CD4-positive, alpha-beta T cell treated with Interleukin-6 for 4 hours (primary cell): ENCODE results near the gene OXSM.

ENCODE experiments used
- DNase-seq: peaks from one replicate; pipeline ENCODE4 v3.0.0-alpha.2; 2020; ENCODE audit warnings: mixed read lengths

Gene OXSM

DNA sequence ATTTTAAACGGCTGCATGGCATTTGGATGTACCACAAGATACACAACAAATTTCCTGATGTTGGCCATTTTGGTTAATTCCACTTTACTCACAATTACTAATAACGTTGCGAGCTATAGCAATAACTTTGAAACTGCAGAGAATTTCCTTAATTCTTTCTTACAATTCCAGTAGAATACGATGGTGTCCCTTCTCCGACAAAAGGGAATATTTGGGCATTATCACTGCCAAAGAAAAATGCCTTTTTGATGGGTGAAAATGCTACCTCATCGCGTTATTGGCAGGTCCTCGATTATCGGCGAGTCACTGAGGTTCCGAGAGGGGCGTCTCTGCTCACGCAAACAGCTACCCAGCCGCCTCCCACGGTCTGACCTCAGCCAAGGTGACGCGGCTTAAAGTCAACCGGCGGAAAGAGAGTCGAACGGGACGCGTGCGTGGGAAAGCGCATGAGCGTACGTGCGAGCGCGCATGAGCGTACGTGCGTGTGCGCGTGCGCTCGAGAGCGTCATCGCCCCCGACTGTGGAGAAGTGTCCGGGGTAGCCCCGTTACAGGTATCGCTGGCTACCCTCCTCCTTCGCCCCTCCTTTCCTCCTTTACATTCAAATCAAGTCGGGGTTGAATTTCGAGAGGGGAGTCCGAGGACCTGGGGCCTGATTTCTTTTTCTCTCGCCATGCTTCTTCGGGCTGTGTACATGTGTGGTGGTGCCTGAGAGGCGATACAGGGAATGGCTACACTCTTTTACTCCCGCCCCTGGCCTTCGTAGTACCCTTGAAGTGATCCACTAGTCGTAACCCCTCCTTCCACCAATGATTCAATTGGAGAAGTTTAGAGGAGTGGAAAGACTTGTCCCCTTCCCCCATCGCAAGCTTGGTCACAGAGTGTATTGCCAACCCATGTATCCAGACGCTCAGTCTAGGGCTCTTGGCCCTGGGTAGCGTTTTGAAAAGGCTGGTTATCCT, at the start of gene OXSM:
Gene OXSM (plus strand): TSS at position 495 of the 961 bp plus-strand sequence. CDS start 931 bp downstream, outside the sequence.
- peak; percentile 91 for DNase-seq

DNA sequence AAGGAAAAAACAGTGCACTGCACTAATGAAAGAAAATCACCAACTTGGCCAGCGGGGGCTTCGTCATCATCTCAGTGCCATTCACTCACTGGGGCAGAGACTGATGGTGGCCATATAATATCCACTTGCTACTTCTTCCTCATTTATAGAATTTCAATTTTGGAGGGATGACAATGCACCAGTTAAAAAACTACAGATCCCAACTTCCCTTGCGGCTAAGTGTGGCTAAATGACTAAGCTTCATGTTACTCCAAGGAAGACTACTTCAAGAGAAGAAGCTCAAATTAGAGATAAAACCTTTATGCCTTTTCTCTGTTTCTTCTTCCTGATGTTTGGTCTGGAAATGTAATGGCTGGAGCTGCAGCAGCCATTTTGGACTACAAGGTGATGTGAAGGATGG, 45.4 kb upstream of the OXSM start:
- no peak for DNase-seq

DNA sequence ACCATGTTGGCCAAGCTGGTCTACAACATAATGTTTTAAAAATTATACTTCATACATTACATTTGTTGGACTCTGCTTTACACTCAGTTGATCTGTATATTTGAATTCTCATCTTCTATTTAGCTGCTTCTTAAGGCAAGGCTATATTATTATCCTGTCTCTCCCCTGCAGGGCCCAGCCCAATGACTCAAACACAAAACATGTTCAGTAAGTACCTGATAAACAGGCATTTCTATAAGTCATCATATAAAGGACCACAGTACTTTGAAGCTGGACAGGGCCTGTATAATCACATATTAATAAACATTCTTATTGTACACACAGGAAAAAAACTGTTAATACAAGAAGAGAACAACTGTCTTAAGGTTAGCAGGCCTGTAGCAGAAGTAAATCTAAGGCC, 42.9 kb upstream of the OXSM start:
- DNase-seq: no peak

DNA sequence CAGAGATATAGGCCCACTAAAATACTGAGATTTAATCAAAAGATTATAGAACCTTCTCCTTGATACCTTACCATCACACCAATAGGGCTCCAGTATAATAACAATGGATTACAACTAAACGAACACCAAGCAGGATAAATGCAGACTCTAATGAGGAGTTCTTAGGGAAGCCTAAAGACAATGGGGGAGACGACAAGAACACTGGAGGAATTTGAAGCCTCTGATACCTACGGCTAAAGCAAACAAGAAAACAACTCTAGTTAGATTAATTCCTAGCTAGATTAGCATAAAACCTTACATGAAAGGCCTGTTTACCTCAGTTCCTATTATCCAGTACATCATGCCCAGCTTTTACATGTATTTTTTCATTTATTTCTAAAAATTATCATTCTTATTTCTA, 41.7 kb upstream of the OXSM start:
- DNase-seq: no peak

DNA sequence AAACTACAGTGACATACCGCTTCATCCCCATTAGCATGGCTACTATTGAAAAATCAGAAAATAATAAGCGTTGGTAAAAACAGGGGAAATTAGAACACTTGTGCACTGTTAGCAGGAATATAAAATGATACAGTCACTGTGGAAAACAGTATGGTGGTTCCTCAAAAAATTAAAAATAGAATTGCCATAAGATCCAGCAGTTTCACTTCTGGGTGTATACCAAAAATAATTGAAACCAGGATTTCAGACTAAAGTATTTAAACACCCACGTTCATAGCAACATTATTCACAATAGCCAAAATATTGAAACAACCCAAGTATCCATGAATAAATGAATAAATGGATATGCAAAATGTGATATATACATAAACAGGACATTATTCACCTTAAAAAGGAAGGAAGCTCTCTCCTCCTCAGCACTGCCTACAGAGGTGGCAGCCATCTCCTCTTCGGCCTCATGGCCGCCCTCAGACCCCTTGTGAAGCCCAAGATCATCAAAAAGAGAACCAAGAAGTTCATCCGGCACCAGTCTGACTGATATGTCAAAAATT, 40.8 kb upstream of the OXSM start:
- no peak for DNase-seq

DNA sequence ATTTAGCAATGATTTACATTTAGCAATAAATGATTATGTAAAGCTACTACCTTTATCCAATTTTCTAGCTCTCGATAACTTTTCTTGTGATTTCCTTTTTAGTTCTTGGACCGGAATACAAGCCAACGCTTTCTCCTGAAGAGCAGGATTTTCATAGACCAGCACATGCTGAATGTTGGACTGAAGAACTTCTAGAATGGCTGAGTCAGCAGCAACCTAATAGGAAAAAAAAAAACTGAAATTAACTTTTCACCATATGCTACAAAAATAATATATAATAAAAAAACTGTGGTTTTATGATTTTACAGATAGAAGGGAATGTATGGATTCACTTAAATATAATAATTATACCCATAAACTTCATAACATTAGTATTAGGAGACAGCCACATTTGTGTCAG, 38.8 kb upstream of the OXSM start:
- no peak for DNase-seq

DNA sequence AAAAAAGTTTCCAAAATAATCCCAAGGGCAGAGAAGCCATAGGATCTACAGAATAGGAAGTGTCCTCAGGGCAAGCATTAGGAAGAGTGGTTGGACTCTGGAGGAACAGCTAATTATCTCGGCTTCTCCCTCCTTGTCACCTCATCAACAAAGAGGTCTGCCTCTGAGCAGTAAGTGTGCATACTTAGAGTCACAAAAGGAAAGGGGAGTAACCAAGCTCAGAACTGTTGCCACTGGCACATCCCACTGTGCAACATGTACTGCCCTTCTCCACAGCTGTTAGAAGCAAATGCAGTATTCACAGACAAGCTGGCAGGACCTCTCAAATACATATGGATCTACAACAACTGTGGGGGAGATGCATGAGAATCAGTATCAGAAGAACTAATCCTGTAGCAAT, 38.2 kb upstream of the OXSM start:
- no peak for DNase-seq

DNA sequence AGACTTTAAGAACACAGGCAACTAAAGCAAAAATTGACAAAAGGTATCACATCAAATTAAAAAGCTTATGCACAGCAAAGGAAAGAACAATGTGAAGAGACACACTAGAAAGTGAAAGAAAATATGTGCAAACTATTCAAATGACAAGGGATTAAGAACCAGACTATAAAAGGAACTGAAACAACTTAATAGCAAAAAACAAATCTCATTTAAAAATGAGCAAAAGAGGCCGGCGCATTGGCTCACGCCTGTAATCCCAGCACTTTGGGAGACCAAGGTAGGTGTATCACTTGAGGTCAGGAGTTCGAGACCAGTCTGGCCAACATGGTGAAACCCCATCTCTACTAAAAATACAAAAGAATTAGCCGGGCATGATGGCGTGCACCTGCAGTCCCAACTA, 21.0 kb upstream of the OXSM start:
- no peak for DNase-seq

DNA sequence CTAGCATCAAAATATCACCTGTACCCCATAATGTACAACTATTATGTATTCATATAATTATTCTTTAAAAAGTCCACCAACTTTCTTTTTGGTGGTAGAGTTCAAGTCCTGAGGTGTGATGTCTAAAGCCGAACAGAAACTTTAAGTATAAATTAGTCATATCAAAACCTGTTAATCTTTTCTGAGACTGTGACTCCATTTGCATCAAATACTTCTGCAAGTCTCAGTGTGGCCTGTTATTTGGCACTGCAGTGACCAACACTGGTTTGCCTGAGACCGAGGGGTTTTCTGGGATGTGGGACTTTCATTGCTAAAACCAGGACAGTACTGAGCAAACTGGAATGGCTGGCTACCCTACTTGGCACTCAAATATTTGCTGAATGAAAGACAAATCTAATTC, 14.0 kb upstream of the OXSM start:
- no peak for DNase-seq

DNA sequence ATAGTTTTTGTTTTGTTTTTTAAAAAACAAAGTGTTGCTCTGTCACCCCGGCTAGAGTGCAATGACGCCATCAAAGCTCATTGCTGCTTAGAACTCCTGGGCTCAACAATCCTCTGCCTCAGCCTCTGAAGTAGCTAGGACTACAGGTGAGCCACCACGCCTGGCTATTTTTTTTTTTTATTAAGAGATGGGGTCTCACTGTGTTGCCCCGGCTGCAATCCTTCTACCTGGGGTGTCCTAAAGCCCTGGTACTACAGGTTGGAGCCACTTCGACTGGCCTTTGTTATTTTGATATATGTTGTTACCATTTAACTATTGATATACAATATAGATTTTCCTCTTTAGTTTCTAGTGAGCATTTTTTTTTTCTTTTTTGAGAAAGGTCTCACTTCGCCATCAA, 9.3 kb upstream of the OXSM start:
- no peak for DNase-seq

DNA sequence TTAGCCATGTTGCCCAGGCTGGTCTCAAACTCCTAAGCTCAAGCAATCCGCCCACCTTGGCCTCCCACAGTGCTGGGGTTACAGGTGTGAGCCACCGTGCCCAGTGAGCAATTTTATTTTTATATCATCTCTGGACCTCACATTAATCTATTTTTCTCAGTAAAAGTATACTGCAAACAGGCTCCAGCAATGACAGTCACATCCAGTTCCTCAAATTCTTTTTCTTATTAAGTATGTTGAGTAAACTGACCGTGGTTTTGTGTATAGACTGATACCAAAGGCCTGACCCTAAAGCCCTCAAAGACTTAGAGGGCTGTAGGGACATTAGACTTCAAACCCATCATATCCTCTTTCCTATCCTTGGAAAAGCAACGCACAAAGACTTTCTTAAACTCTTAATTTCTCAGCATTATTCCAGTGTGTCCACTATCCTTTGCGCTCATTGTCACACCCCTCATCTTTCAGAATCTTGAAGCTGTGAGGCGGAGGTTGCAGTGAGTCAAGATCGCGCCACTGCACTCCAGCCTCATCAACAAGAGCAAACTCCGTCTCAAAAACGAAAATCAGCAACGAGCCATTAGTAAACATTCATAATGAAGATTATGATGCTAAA, 8.6 kb upstream of the OXSM start:
- no peak for DNase-seq

DNA sequence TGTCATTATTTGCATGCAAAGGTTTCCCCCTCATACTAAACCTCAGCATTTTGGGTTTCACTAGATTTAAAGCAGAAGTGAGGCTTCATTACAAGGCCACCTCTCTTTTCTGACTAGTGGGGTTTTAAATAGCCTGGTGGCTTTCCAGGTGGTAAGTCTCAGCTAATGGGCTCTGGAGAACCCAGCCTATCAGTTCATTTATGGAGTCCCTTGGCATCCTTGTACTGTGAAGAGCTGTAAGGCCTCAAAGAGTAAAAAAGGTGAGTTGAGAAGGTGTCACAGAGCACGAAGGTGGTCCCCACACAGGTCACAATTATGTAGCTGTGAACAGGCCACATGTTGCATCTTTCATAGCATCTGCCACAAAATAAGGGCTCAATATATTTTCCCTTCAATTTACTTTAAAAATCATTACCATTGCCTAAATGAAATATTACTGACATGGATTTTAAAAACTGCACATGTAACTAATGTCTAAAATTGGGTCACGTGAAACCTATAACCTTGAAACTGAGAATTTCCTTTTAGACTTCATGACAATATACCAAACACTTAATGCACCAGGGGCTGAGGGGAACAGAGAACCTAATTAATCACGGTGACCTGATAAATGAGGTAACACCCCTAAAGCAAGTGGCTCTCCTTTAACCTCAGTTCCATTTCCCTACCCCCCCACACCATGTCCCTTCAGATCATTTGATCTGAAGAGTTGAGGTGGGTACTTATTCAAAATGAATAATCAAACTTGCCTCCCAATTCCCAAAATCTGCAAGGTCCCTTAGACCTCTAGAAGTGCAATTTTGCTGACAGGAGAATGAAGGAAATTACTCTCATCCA, 7.9 kb upstream of the OXSM start:
- DNase-seq: no peak

DNA sequence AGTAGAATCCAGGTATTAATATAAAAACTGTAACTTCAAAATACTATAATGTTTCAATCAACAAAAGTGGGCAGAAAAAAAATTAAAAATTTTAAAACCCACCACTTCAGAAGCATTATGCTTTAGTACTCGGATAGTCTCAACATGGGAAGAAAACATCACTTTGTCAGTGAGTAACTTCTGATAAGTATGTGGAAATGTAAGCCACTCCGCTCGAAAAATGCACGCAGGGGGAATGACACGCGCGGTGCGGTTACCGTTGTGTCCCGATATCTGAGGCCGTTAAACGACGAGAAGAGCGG, 7.3 kb upstream of the OXSM start:
- DNase-seq: no peak

DNA sequence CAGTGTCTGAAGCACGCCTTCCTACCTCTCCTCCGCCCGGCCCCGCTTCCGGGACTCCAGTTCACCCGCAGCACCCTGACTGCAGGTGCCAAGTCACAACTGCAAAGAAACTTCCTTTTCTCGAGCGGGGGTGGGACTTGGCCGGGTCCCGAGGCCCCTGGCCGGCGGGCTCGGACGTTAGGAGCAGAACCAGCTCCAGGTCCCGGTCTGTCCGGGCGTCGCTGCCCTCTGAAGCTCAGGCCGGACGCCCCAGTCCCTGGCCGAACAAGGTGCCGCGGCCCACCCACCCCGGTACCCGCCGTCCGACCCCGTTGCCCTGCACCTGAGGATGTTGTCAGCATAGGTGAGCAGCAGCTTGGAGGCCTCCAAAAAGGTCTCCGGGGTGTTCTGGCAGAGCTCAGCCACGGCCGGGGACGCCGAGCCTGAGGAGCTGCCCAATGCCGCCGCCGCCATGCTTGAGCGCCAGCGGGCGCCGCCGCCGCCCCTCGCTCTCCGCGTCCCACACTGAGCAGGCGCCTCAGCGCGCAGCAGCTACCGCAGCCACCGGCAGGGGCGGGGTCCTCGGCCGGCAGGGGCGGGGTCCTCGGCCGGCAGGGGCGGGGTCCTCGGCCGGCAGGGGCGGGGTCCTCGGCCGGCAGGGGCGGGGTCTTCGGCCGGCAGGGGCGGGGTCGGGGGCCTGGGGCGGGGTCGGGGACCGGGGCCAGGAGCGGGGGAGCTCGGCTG, 6.8 kb upstream of the OXSM start, which contains the start of gene NGLY1:
Gene NGLY1 (minus strand): TSS at position 506 of the 723 bp plus-strand sequence. CDS start 53 bp downstream, at position 453.
- peak; percentile 86 for DNase-seq

DNA sequence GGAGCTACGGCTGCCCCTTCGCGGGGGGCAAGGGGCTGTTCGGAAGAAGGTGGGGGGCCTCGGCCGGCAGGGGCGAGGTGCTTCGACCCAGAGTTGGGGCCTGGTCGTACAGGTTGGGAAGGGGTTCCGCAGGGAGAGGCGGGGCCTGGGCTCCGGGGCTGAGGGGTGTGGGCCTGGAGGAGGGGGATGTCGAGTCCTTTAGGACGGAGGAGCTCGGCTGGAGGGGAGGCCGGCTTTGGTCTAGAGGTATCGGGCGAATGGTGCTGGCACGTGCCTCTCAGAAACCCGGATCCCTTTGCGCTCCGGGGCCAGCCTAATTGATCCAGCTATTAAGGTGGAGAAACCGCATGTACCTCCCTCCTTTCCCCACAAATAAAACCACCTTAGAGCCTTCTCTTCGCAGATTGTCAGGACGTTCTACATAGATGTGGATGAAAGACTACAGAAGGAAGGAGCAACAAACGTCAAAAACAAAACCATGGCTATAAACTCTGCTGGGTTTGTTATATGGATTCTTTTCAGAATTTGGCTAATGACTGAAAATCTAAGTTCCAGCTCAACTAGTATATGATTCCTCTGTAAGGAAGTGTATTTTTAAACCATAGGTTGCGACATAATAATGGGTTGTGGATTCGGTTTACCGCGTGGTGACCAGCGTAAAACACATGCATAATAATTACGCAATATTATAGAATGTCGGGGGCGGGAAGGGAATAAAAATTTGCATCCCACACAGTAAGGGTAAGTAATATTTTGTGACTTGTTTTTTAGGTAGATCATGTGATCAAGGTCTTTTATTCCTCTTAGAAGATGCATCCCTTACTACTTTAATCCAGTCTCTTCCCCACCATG, 6.0 kb upstream of the OXSM start:
- peak; percentile 67 for DNase-seq

DNA sequence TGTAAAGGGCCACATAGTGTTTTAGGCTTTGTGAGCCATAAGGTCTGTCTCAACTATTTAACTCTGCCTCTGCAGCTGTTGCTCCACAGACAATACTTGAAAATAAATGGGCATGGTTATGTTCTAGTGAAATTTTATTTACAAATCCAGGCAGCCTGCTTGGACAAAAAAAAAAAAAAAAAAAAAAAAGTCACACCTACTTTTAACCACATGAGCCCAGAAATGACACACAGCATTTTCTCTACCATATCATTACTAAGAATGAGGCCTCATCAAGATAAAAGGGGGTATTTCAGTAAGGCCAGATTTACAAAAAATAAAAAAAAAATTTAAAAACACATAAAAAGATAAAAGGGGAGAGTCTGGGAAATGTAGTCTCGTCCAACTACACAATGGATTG, 4.9 kb upstream of the OXSM start:
- no peak for DNase-seq

DNA sequence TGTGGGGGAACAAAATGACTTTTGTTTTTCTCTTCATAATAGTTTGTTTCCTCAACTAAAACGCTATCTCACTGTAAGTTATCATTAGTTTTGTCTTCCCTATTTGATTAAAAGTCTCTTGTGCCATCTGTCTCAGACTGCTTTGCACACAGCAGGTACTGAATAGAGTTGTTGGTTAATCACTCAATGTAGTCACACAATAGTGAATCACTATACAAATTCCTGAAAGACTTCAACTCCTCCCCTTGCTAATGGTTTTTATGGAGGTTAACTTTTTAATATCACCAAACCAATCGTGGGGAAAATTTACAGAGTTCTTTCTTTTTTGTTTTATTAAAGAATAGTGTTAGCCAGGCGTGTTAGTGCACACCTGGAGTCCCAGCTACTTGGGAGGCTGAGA, 4.1 kb upstream of the OXSM start:
- no peak for DNase-seq

DNA sequence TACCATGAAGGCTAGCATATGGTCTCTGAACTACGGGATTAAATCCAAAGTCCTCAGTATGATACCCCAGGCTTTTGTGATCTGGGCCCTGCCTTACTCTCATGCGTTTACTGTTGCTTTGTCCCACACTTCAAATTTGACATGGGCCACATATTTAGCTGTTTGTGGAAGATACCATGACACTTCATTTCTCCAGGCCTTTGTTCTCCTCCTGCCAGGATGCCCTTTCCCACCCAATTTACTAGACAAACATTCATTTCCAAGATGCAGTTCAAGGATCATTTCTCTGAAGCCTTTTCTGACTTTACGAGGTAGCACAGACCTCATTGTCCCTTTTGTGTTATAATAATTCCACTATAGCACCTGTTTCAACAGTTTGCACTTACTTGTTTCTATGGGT, 2.2 kb upstream of the OXSM start:
- no peak for DNase-seq

DNA sequence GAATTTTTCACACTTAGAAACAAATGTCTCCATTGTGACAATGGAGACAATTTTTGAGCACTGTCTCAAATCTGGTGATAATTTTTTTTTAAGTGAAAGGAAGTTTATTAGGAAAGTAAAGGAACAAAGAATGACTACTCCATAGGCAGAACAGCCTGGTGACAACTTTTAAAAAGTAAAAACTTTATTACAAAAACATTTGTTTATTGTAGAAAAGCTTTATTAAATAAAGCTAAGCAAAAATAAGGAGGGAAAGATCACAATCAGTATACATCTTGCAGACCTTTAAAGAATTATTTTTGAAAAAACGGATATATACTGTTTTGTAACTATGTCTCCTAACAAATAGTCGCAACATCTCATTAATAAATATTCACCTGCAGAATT, 688 bp upstream of the OXSM start:
- no peak for DNase-seq

DNA sequence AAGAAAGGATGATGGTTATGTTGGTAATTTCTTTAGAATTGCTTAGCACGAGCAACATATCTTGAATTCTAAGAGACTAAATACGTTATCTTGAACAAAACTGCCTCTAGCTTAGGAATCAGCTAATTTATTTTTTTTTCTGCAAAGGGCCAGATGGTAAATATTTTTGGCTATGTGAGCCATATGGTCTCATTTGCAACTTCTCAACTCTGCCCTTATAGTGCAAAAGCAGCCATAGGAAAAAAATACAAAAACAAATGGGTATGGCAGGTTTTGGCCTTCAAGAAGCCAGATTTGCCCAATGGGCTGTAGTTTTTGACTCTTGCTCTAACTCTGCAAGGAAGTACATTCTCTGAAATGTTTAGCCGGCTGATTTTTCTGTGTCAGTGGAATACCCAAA, 11.9 kb downstream of the OXSM start:
- DNase-seq: no peak

DNA sequence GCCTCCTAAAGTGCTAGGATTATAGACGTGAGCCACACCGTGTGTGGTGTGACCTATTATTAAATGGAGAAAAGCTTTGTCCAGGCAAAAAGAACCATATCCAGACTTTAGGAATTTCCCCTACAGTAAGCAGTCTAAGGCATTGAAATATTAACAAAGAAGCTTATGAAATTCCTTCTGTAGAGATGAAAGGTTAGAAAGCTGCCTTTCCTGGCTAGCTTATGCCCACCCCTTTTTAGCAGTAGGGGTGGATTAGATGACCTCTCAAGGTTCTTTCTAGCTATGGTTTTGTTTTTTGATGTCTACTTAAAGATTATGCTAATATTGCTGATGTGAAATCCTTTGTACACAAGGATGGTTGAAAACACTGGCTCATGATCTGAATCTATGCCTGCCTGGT, 13.9 kb downstream of the OXSM start:
- no peak for DNase-seq

DNA sequence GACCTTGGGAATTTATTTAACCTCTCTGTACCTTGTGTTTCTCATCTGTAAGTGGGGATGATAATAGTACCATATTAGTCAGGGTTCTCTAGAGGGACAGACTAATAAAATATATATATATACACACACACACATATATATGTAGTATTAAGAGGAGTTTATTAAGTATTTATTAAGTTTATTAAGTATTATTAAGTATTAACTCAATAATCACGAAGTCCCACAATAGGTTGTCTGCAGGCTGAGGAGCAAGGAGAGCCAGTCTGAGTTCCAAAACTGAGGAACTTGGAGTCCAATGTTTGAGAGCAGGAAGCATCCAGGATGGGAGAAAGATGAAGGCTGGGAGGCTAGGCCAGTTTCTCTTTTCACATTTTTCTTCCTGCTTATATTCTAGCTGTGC, 14.8 kb downstream of the OXSM start:
- no peak for DNase-seq
